Inflammatory macrophage treated with lipopolysaccharide for 4 hours (primary cell): Measurements from ENCODE around the gene FOXK2.
A peak's percentile ranks its signal among the peaks of the same experiment; 100 is the strongest.

ENCODE experiments used
- DNase-seq: peaks from one replicate; pipeline ENCODE4 v3.0.0-alpha.2; 2020

FOXK2 gene

DNA sequence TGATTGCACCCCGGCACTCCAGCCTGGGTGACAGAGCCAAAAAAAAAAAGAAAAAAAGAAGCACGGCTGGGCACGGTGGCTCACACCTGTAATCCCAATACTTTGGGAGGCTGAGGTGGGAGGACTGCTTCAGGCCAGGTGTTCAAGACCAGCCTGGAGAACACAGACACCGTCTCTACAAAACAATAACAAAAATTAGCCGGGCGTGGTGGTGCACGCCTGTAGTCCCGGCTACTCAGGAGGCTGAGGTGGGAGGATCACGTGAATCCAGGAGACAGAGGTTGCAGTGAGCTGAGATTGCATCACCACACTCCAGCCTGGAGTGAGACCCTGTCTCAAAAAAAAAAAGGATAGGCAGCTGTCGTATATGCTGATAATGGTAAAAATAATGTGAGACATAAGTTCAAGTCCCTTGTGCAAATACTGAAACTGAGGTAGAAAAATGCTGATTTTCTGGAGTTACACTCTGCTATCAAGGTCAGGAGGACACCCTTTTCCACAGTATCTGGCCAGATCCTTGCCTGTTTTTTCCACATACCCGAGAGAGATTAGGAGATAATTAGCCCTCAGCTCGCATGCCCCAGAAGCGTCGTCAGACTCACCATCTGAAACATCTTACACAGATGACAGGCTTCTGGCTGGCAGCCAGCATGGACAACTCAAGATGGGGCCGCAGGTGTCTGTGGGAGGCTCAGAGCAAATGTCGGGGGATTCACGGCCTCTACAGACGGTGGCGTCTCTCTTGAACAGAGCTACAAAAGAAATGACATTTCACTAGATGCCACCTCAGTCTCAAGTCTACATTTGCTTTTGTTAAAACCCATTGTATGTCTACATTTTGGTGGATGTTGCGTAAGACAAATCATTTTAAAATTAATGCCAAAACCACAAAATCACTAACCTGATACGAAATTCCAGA, 91.9 kb downstream of the FOXK2 start:
- no peak for DNase-seq

DNA sequence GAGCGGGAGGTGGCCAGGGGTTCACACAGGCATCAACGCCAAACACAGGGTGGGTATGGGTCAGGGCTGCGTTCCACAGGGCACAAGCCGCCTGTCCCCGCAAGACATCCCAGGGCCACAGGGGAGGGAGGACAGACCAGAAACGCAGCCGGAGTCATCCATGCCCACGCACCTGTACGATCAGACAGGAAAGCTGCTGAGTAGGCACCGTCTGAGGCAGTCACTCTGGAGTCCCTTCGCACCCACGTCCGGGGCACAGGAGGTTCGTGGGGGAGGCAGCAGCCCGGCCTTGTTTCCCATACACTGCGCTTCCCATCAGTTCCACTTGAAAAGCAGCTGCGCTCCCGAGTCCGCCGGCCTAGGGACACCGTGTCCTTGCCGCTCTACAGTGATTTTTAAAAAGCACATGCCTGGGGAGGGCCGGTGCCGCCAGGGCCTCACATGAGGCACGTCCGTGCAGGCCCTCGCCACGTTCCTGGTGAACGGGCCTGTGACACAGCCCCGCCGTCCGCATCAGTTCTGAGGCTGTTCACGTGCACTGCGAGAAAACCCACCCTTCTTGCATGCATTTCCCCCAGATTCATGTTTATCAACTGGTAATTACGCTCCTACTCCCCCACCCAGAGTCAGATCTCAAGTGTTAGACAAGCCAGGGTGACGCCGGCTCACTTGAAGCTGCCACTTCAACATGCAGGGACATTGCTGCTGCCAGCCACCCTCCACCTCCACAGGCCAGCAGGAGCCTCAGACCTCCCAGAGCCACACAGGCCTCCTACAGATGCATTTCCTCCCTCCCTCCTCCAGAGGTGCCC, 94.0 kb downstream of the FOXK2 start:
- DNase-seq: no peak

DNA sequence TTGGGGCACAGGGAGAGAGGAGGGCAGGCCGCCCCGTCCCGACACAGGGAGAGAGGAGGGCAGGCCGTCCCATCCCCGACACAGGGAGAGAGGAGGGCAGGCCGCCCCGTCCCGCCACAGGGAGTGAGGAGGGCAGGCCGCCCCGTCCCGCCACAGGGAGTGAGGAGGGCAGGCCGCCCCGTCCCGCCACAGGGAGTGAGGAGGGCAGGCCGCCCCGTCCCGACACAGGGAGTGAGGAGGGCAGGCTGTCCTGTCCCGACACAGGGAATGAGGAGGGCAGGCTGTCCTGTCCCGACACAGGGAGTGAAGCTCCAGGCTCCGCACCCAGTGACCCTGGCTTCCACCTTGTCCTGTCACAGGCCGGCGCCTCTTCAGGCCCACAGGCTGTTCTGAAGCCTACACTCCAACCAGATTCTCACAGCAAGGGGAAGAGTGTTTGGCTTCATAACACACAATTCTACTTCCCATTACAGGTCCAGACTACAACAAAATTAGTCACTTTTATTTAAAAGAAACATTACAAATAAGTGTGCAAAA, 94.6 kb downstream of the FOXK2 start:
- DNase-seq: no peak

DNA sequence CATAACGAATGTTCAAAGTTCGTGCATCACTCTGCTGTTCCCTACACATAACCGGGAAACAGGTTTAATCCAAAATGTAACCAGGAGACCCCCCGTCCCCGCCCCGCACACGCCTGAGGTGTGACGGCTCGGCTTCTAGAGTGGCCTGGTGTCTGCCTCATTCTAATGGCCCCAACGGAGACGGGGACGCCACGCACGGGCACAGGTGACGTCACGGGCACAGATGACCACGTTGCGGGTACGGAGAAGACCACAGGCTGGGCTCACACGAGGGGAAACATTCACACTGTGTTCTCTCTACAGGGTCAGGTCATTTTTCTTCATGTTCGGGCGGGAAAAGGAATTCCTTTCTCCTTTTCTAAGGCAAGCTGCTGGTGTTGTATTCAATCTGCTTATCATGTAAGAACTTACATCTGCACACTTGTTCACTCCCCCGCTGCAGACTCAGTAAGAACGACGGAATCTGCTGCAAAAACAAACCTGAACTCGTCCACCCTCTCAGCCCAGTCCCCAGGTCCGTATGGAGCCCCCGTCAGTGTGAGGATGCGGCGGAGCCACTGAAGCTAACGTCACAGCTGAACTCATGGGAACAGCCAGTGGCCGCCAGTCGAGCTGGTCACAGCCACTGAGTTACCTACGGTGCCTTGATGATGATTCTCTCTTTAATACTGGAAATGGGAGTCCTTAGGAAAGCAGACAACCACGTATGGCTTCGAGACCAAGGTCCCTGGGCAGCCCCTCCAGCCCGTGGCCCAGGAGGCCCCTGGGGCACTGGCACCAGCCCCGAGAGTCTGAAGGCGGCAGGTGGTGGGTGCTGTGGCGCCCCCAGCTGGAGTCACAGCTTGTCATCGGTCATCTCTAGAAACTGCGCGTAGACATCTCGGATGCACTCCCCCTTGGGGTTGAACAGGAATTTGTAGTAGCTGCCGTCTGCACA, 95.8 kb downstream of the FOXK2 start:
- no peak for DNase-seq

DNA sequence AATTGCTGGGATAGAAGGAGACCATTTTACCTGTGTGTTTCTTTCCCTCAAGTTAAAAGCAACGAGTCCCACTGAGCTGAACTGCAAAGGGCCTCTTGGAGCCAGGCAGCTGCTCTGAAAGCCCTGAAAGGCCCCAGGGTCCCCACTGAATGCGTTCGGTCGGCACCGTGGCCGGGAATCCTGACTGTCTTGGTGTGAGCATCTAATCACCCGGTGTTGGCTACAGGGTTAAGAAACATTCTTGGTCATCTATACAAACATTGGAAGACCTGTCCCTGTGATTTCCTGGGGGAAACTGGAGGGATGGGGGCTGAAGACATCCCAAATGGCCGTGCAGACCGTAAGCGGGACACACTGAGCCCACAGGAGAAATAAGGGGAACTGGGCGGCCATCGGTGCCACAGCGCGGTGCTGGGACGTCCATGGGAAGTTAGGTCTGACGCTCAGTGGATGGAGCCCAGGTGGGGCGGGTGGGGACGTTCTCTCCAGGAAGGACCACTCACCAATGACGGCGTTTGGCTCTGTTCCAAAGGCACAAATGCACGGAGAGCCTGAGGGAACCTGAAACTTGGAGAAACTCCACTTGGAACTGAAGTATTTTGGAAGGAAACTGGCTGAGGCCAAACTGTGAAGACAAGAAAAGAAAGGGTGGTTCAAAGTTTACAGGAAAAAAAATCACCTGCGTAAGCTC, 96.6 kb downstream of the FOXK2 start:
- no peak for DNase-seq

DNA sequence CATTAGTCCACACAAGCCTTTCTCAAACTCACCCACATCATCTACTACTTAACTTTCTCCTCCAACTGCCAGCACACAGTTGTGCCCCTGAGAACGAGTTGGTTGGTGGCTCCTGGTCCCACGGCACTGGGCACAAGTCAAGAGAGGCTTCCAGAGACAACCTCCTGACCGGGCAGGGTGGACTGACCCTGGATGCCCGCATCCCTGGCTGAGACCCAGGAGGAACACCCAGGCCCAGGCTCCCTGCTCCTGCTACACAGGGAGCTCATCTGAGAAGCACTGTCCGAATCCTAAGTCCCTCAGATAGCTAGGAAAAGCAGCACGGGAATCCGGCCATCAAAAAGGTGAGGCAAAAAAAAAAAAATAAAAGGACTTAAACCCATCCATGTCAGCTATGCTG, 99.7 kb downstream of the FOXK2 start:
- no peak for DNase-seq

DNA sequence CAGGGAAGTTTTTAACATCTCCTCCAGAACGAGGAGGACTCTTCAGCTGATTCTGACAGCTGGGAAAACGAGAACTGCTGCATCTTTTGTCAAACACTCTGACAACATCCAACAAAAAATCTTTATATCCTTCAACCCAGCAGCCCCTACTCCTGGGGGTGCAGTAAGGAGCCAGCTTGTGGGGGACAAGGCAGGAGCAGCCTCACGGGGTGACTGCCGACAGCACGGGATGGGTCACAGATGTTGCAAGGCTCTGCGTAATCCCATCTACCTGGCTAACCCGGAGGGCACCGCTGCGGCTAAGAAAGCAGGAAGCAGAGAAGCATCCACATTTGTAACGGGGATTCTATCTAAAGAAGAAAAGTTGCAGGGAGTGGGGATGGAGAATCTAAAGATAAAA, 100.1 kb downstream of the FOXK2 start:
- no peak for DNase-seq

DNA sequence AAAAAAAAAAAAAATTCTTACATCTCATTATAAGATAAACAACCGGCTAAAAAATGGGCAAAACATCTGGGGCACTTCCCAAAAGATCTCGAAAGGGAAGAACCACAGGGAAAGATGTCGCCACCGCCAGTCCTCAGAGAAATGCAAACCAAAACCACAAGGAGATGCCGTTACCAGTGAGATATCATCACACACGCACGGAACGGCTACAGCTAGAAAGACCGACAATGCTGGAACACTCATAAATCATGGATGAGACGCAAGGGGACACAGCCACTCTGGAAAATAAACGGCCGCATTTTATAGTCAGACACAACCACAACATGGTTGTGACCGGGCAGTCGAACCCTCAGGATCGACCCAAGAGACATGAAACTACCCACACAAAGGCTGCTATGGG, 104.2 kb downstream of the FOXK2 start:
- peak; percentile 54 for DNase-seq

DNA sequence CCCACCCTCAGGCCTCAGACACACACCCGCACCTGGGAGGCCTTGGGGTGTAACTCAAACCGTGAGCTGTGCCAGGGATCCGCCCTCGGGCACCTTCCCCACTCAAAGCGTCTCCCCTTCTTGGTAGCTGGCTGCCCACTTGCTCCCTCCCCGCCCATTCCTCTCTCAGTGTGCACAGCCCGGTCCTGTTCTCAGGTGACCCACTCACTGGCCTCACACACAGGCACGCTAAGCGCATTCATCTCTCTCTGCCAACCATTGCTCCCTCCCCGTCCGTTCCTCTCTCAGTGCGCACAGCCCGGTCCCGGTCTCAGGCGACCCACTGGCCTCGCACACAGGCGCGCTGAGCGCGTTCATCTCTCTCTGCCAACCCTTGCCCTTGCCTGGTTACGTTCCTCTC, 107.9 kb downstream of the FOXK2 start:
- no peak for DNase-seq

DNA sequence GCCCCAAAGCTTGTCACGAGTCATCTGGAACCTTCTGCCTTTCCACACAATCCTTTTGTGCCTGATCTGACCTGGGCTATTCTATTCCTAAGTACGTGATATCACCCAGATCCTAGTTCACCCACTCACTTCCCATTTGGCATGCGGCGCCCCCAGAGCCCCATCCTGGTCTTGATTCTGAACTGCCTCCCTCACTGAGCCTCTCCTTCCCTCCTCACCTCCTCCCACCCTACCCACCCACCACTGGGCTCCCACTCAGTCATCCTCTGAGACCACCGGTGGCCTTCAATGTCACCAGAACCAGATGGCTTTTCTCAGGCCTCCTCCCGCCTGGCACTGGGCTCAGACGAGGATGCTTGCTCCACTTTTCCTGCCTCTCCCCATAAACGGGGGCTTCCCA, 110.2 kb downstream of the FOXK2 start:
- DNase-seq: no peak

DNA sequence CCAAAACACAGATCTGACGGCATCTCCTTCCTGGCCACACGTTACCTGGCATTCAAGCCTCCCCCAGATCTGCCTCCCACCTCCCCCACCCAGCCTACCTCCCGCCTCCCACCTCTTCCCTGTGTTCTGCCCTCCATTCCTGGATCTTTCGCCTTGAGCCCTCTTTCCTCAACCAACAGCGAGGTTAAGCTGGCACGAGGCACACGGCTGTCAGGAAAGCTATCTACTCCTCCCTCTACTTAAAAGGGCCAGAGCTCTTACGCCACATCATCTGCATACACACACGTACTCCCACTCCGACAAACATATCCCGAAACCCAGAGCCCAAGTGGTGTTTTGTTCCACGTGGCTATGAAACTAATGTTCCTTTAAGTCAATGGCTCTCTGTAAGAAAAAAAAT, 110.7 kb downstream of the FOXK2 start:
- no peak for DNase-seq

DNA sequence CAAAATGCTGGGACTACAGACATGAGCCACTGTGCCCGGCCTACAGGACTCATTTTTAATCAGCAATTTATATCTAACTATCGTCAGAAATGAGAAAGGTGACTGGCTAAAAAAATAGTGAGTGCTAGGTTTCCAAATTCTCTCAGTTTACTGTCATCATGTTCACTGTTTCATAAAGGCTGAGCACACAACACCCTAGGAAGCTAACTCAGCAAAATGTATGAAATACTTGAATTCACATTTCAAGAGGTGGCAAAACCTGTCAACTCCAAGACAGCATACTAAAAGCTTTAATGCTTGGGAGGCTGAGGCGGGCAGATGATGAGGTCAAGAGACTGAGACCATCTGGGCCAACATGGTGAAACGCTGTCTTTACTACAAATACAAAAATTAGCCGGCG, 112.0 kb downstream of the FOXK2 start:
- no peak for DNase-seq

DNA sequence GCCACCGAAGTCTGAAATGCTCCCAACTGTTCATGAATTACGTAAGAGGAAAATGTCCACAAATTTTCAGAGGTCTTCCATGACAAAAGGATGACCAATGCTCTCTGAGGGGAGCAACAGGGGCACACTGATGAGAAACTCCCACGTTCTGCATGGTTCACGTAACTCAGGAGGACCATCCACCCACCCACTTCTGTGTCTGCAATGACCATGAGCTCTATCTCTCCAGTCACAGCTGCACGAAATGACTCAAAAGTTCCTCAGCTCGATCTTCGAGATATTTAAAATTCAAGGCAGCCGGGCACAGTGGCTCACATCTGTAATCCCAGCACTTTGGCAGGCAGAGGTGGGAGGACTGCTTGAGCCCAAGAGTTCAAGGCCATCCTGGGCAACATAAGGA, 112.9 kb downstream of the FOXK2 start:
- DNase-seq: no peak

DNA sequence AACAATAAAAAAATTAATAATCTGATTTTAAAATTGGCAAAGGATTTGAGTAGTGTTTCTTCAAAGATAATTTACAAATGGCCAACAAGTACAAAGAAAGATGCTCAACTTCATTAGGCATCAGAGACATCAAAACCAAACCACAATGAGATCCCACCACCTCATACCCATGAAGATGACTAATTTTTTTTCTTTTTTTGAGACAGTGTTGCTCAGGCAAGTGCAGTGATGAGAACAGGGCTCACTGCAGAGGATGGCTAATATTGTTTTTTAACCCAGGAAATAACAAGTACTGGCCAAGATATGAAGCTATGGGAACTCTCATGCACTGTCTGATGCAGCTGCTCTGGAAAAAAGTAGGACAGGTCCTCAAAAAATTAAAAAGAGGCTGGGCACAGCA, 113.8 kb downstream of the FOXK2 start:
- no peak for DNase-seq

DNA sequence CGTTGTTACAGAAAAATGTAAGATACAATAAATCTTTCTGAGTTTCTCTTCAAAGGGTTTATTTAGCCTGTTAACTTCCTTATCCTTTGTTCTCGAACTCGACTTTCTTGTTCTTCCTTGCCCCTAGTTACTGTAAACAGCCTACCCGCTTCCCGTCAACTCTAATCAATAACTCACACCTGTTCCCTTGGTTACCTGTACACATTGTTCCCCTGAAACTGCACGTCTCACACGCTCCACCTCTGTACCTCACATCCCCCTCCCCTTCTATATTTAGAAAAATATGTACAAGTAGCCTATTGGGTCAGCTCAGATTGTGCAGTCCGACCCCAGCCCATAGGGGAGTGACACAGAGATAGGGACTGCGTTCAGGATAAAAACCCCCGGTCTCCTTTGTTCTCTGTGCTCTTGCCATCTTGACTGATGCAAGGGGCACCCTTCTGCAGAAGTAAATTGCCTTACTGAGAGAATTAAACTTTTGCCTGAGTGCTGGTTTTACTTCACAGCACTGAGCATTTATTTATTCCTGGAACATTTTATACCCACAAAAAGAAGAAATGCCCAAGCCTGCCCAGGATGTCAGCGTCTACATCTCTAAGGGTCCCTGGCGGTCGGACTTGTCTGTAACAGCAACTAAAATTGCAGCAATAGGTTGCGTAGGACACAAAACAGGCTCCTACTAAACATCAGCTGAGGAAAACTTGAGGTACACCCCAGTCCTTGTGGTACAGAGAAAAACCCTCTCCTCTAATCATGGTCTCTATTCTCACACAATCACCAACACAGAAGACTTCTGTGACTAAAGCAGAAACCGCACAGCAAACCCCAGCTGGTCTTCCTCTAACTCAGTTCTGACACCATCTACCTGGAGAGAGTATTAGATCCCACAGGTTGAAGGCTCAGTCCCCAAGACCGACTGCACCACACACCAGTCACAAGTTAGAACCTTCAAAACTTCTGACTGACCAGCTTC, 117.4 kb downstream of the FOXK2 start:
- no peak for DNase-seq

DNA sequence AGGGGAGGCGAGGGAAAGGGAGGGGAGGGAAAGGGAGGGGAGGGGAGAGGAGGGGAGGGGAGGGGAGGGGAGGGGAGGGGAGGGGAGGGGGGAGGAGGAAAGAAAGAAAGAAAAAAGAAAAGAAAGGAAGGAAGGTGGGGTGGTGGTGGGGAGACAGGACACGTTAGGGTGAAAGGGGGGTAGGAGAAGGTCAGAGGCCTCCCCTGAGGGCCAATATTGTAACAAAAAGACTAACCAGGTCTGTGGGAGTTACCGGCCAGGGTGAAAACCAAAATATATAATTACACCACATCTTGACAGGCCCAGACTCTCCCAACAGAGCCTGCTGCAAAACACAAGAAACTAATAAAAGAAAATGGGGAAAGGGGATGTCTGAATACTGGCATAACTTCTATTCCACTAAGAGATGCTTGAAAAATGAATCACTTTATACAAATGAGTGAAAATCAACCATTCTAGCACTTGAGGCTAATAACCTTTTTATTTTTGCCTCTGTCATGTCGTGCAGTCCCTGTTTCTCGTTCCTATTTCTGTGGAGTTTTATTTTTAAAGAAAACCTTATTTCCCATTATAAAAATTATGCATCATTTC, 118.7 kb downstream of the FOXK2 start:
- DNase-seq: no peak

DNA sequence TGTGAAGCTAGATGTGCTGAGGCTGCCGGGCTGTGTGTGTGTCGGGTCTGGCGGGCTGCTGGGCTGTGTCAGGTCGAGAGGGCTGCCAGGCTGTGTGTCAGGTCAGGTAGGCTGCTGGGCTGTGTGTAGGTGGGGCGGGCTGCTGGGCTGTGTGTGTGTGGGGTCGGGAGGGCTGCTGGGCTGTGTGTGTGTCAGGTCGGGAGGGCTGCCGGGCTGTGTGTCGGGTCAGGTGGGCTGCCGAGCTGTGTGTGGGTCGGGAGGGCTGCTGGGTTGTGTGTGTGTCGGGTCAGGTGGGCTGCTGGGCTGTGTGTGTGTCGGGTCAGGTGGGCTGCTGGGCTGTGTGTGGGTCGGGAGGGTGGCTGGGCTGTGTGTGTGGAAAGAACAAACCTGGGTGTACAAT, 120.1 kb downstream of the FOXK2 start:
- DNase-seq: no peak

DNA sequence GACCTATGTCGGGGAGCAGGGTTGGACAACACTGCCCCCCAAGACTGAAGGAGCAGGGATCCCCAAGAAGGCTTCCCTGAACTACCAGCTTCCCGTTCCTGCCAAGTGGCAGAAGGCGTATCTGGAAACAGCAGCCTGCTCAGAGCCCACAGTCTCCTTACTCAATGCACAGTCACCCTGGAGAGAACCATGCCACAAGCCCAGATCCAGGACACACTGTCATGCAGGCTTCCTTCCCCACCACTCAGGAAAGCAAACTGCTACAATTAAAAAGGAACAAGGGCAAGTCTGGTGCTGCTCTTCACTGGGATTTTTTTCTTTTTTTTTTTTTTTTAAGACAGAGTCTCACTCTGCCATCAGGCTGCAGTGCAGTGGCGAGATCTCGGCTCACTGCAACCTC, 120.5 kb downstream of the FOXK2 start:
- peak; percentile 24 for DNase-seq

DNA sequence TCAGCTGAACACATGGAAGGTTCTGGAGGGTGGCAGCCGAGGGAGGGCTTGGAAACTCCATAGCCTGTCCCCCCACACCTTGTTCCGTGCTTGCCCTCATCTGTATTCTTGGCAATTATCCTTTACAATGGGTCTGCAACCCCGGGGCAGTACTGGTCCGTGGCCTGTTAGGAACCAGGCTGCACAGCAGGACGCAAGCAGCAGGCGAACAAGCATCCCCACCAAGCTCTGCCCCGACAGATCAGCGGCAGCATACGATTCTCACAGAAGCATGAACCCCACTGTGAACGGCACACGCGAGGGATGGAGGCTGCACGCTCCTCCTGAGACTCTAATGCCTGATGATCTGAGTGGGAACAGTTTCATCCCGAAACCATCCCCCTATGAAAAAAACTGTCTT, 122.5 kb downstream of the FOXK2 start:
- DNase-seq: no peak

DNA sequence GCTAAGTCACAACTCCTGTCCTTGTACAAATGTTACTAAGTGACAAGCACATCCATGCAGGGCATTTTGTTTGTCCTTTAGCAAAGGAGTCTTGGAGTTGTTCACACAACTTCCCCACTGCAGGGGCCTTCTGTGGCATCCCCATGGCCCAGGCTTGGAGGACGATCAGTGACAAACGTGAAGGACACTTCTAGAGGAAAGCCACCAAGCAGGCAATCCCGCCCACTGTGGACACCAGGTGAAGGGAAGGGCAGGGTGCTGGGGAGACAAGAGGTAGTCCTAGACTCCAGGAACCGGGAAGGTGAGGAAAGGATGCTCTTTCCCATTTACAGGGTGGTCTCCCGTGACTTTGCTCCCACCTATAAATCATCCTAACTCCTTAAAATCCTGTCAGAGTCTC, 124.6 kb downstream of the FOXK2 start:
- DNase-seq: no peak

DNA sequence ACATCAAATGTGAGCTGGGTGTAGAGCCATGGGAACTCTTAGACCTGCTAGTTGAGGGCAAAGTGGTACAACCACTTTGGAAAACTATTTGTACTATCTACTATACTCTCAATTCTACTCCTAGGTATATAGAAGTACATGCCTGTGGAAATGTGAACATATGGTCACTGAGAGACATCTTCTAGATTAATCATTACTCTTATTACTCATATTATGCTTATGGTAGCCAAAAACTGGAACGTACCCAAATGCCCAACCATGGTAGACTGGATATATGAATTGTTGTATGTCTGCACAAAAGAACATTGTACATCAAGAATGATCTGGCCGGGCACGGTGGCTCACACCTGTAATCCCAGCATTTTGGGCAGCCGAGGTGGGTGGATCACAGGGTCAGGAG, 126.0 kb downstream of the FOXK2 start:
- no peak for DNase-seq
